HuH-7 (cell line): ENCODE results near the gene MTG2.

Experiments used
- DNase-seq: peaks from one replicate; pipeline ENCODE4 v3.0.0; 2011; ENCODE audit warnings: low spot score

The MTG2 gene, protein sequence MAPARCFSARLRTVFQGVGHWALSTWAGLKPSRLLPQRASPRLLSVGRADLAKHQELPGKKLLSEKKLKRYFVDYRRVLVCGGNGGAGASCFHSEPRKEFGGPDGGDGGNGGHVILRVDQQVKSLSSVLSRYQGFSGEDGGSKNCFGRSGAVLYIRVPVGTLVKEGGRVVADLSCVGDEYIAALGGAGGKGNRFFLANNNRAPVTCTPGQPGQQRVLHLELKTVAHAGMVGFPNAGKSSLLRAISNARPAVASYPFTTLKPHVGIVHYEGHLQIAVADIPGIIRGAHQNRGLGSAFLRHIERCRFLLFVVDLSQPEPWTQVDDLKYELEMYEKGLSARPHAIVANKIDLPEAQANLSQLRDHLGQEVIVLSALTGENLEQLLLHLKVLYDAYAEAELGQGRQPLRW

DNA sequence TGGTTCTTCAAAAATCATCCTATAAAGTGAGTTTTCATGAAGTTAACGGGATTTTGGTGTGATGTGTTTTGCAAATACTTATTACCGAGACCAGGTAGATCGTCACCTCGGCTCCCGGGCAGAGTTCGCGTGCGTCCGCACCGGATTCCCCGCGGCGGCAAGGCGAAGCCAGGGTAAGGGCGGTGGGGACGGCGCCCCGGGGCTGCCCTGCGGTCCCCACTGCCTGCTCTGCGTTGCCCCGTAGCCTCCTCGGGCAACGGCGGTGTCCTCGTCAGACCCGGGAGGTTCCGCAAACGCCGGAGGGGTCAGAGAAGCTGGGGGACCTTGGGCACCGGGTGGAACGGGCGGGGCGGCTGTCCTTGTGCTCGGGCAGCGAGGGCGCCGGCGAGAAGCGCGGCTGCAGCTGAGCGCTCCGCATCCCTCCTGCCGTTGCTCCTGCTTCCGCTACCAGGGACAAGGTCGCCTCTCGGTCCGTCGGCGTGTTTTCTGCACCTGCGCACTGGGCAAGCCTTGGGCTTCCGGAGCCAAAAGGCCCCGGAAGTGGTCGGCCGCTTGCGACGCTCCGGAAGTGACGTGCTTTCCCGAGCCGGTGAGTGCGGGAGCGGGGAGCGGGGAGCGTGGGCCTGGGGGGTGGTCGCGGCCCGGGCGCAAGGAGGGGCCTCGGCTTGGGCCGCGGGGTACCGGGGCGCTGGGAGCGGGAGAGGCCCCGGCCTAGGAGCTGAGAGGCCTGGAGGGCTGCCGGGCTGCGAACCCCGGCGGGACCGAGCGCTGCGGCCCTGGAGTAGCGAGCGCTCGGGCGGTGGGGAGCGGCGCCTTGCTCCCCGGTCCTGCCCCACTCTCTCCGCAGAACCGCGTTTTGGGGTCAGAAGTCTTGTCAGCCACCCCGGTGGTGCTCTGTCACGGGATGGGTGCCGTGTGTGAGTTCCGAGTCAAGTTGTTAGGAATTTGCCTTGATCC is at the start of gene MTG2:
Gene MTG2, plus strand, starts transcription at position 560 of the 957 bp plus-strand sequence. CDS start 10,393 bp downstream, outside the sequence.
- DNase-seq, result peak; percentile 100

DNA sequence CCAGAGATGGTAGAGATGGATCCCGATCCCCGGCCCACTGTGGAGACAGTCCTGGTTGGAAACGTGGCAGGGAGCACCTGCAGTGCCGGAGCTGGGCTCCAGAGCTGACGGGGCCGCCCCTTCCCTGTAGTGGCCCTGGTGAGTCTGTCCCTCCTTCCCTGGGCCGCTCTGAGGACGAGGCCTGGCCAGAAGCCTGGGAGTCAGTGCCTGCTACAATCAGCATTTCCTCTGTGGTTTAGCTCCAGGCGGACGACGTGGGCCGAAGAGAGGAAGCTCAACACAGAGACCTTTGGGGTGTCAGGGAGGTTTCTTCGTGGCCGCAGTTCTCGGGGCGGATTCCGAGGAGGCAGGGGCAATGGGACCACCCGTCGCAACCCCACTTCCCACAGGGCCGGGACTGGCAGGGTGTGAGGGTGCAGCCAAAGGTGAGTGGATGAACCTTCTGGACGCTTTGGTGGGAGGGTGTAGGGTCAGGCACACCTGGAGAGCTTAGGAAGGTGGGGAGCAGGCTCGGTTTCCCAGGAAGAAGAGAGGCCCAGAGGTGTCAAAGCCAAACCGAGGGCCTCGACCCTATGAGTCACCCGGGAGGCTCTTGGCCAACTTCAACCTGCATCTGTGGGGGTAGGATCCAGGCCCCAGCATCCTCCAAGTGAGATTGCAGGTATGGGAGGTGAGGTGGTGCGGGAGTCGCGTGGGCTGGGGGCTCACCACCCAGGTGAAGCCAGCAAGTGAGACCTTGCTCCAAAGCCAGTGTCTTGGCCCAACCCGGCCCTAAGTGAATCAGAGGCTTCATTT is 49.6 kb upstream of the MTG2 start:
- no peak for DNase-seq

DNA sequence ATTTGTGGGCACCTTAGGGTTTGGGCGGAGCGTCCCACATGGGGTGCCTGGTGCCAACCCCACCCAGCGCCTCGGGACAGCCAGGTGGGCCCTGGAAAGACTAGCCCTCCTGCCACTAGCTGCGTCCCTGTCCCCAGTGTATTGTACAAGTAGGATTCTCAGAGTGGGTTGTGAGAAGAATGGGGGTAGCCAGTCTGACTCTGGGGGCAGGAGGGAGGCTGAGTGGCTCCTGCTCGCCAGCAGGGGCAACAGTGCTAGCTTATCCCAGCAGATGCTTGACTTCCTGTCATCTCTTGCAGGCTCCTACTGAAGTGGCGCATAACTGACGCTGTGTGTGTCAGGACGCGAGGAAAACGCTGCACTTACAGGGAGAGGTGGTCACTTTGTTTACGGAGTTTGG is 49.0 kb upstream of the MTG2 start:
- no peak for DNase-seq

DNA sequence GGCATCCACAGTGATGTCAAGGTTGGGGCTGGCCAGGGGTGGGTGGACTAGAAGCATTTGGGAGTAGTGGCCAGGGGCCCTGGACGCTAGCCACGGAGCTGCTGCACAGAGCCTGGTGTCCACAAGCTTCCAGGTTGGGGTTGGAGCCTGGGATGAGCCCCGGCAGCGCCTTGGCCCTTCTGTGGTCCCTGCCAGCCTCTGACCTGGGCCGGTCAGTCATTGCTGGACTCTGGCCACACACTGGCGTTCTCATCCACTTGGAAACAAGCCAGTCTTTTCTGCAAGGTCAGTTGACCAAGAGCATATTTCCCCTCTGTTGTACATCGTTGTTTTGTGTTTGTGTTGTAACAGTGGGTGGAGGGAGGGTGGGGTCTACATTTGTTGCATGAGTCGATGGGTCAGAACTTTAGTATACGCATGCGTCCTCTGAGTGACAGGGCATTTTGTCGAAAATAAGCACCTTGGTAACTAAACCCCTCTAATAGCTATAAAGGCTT is 48.0 kb upstream of the MTG2 start:
- no peak for DNase-seq

DNA sequence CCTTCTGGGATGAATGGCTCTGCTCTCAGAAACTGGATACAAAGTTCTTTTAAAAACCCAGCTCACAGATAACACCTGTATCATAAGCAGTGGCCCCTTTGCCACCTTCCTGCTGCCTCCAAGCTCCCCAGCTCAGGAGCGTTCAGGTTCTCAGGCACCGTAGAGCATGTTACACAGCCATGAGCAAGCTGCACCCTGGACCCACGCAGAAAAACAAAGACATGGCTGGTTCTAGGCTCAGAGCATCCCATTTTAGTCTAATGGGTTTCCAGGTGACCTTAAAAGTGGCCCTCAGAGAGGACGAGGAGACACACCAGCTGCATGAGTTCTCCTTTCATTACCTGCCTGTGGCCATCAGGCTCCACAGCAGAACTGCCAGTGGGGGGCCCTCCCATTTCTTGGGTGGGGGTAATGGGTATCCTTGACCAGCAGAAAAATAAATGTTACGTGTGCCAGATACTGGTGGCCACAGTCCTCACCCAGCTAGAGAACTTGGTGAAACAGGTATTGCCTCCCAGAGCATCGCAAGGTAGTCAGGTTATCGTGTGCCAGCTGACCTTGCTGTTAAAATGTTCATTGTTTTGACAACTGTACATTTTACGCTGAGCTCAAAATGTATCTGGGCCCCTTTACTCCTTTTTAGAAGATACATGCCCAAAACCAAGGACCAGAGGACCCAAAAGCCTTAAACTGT is 47.1 kb upstream of the MTG2 start:
- no peak for DNase-seq

DNA sequence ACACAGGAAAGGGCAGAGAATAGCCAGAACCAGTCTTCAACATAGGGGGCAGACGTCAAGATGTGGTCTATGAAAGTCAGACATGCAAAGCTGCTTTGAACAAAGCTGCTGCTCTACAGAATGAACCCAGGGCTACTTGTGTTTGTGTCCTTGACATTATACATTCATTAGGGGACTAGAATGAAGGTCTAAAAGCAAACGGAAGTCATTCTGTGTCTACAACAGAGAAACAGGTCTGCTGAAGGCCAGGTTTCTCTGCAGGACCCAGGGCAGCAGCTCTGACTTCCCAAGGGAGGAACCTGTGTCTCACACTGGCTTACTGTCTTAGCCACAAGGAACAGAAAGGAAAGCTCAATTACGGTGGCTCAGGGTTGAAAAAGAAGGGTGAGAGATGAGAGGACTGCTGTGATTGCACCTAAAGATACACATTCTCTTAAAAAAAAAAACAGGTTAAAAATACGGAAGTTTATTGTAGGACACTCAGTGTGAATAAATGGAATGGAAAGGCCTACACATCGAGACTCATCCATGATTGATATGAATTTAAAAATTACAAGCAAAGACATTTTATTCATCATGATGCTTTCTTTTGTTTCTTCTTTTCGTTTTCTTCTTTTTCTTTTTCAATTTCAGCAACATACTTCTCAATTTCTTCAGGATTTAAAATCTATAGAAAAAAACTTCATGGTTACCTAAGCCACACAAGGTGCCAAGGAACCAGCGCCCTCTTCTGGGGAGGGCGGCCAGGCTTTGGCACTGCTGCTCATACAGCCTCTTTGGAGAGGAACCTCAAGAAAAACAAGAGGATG is 46.3 kb upstream of the MTG2 start:
- DNase-seq, result peak; percentile 83

DNA sequence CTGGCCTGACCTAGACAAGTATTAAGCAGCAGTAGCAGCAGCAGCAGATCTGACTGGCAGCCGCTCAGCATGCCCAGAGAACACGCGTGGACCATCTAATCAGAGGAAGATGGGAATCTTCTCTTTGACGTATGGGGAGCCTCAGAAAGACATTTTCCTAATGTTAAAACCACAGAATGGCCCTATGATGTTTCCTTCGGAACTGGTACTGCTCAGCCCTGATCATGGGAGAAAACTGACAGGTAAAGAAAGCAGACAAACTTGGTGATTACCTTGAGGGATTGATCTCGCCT is 45.8 kb upstream of the MTG2 start:
- no peak for DNase-seq

DNA sequence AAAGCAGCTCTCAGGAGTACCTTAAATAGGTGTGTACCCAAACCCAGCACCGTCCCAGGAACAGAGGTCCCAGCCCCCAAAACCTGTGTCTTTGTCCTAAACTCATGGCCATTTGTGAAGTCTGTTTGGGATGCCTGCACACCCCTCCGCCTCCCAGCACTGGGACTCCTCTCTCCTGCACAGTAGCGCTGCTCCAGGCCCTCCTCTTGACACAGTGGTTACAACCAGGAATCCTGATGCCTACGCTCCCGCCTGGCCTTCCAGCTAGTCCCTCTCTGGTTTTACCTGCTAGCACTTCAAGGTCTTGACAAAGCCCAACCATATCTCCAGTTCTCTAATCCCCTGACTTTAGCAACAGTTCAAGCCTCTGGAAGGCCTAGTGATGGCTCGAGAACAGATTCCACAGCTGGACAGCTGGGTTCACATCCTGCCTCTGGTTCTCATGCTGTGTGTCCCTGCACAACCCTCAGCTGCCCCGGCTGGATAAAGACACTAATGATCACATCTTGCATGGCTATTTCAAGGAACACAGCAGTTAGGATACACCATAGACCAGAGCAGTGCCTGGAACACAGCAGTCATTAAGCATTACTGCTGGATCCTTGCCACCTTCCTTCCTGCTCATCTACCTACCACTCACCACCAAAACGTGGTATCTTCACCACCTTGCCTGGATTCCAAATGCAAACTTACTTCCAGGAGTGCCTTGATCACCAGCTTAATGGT is 45.2 kb upstream of the MTG2 start:
- DNase-seq, result no peak

DNA sequence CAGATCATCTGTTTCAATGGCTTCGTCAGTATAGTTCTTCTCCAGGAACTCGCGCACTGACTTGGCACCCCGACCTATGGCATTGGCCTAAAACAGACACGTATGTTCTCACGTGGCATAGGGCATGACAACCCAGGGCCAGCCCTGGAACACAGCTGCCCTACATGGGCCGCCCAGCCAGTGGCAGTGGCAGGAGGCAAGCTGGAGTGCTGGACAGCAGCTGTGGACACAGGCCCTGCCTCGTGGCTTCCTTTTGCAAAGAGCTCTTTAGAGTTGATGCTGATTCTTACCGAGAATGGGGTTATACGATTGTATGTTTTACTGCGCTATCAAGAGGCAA is 44.7 kb upstream of the MTG2 start:
- no peak for DNase-seq

DNA sequence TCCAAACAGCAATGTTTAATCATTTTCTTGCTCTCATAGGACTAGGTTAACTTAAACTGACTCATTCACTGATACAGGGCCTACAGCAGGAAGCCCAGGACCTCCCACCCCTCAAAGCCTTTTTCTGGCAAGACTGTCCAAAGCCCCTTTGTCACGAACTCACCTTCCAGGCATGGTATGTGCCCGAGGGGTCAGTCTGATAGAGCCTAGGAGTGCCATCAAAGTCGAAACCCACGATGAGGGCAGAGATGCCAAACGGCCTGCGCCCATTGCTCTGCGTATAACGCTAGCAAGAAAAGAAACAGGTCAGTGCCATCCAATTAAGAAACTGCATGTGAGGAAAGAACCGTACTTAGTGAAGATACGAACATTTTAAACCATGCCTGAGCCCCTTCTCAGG is 43.9 kb upstream of the MTG2 start:
- no peak for DNase-seq

DNA sequence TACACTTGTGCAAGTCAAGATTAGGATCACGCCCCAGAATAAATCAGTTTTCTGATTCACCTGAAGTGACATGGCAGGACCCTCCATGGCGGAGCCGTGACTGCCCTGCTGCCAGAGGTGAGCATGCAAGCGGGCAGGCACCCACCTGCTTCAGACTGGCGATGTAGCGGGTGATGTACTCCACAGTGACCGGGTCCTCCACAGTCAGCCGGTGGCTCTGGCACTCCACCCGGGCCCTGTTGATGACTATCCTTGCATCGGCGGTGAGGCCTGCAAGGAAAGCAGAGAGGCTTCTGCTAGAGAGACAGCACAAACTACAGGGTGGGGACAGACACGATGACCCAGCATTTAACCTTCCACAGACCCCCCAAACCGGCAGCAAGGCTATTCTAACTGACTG is 43.2 kb upstream of the MTG2 start:
- DNase-seq, result no peak

DNA sequence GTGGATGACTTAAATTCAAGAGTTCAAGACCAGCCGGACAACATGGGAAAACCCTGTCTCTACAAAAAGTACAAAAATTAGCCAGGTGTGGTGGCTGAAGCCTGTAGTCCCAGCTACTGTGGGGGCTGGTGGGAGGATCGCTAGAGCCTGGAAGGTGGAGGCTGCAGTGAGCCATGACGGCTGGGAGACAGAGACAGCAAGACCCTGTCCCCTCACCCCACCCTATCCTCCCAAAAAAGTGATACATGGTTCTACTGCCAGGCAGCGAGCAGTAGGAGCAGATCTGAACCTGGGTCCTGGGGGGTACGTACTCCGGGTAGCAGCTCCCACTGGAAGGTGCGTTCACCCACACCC is 41.8 kb upstream of the MTG2 start:
- DNase-seq, result no peak

DNA sequence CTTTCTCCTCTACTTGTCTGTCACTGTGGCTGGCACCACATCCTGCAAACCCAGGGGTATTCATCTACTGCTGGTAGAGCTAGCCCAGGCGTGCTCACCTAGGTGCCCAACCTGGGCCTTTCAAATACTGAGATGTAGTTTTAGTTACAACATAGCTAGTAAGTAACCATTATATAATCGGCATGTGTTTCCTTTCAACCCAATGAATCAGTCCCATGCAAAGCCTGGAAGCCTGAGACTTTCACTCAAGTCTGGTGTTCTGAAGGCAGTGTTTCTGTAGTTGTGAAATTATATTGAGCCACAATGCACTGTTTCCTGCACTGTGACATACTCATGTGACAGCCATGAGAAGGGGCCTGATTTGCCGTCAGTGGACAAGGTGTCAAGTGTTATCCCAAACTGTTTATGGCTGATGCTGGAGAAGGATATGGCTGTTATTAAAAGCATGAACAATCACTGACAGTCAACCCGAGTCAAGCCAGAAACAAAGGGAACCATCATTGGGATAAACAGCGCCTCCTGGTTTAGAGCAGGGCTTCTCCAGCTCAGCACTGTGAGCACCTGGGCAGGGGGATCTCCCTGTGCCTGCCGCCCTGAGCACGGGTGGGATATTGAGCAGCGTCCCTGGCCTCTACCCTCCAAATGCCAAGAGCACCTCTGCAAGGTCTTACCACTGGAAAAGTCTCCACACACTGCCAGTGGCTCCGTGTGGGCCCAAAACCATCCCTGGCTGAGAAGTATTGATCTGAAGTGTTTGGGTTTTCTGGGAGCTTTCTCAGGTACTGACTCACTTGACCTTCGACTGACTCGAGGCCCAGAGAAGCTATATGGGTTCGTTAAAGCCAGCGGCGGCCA is 41.2 kb upstream of the MTG2 start:
- DNase-seq, result peak; percentile 69

DNA sequence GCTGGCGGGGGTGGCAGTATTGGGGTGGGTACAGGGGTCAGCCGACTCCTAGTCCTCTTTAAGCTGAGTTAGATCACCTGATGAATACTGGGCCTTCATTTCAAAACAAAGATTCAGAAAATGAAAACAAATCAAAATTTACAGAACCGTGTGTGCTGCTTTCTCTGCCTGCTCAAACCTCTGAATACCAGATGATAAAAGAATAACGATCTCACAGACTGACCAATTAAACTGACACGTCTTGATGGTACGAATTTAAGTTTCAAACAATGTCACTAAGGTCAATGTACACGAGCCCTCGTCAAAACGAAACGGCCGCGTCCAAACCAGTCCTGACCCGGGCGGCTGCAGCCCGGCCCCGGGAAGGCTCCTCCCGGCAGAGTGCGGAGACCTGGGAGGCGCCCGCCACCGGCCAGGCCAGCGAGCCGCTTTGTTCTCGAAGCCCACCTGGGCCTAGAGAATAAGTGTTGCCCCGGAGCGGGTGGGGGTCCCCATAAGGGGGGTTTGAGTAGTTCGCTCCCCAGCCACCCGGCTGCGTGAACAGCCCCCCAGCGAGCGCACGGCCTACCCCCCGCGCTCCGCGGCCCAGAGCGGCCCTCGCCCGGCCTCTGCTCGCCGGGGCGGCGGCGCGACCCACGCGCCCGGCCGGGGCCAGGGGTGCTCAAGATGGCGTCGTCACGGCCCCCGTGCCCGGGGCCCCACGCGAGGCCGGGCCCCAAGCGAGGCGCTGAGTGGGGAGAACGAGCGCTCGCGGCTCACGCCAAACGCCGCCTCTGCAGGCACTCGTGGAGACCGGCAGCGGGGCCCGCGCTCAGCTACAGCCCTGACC is 40.4 kb upstream of the MTG2 start:
- no peak for DNase-seq

DNA sequence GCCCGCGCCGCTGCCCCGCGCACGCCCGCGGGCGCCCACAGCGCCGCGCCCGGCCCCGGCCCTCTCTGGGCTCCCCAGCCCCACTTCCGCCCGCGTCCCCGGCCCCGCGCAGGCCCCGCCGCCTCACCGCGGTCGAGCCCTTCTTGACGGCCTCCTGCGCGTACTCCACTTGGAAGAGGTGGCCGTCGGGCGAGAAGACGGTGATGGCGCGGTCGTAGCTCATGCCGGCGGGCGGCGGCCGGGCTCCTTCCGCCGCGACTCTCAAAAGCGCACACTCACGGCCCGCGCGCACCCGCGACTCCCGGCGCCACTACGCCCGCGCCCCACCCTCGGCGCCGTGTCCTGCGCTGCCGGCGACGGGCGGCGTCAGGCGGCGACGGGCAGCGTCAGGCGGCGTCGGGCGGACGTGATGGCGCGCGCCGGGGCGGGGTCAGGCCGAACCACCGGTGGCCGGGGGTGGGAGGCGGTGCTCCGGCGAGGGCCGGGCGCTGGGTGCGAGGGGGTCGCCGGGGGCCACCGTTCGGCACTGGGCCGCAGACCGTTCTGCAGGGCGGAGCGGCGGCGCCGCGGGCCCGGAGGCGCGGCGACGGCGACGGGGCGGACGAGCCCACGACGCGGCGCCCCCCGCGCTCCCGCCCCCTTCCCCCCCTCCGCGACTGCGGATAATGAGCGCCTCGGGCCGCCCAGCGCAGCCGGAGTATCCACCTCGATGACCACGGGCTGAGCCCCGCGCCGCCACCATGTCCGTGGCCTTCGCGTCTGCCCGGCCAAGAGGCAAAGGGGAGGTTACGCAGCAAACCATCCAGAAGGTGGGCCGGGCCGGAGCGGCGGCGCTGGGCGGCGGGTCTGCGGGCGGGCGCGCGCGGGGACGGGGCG is 39.5 kb upstream of the MTG2 start, which contains the start of the genes PSMA7 and SS18L1:
Gene PSMA7, minus strand, starts transcription at position 314 of the 876 bp plus-strand sequence. Its CDS starts 91 bp downstream, at position 223.
Gene SS18L1, plus strand, starts transcription at position 689 of the 876 bp plus-strand sequence. Its CDS starts 52 bp downstream, at position 741.
- DNase-seq, result peak; percentile 97

DNA sequence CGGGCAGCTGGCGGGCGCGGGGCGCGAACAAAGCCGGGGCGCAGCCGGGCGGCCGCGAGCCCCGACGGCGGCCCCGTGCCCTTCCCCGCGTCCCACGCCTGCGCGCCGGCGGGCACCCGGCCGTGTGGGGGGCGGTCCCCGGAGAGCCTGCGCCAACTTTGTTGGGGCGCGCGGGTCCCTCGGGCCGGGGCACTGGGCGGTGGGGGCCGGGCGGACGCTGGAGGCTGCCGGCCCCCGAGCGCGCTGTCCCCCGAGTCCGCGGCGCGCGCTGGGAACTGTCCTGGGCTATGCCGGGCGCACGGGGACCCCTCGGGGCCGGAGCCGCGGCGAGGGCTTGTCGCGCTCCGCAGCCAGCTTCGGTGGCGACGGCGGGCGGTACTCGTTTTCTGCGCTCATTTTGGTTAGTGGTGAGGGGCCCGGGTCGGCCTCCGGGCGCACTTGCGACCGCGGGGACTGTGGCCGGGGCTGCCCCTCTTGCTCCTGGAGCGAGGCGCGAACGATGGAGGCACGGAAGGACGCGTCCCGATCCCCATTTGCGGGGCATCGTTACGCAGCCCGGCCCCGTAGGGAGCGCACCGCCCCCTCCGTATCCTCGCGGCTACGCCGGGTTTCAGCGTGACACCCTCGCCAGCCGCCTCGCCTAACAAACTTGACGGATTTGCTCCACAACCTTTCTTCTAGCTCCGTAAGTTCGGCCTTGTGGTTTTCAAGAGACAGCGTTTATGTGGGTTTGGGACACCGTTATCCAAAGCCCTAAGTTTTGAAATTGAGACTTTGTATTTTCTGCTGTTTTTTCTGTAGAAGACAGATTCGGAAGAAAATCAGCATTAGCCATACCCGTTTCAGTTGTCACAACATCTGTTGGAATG is 38.6 kb upstream of the MTG2 start:
- peak; percentile 86 for DNase-seq
